Ecto neural progenitor cell (in vitro differentiated cells): ENCODE results near the gene NLK.
"Not testable (repeated sequence)": the region's sequence is repeated elsewhere in the genome, so short reads cannot be mapped to it uniquely, and the experiment has no call there.

ENCODE experiments used
- DNase-seq: peaks from one replicate; pipeline ENCODE4 v3.0.0-alpha.2; 2018; ENCODE audit warnings: low spot score

Gene NLK

DNA sequence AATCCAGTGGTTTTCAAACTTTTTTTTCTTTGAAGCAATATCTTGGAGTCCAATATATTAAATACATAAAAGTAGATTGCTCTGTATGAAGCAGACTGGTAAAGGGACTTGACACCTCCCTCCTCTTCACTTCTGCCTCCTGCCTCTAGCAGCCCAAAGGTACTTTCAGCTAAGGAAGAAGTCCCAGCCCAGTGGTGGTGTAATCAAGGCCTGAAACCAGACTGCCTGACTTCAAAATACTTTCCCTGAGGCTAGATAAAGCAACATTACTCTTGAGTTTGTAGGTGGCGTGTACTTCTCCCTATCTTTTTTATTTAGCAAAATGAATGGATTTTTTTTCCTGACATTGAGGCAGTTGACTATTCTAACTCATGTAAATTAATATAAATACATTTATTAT, 154.2 kb downstream of the NLK start:
- no peak for DNase-seq

DNA sequence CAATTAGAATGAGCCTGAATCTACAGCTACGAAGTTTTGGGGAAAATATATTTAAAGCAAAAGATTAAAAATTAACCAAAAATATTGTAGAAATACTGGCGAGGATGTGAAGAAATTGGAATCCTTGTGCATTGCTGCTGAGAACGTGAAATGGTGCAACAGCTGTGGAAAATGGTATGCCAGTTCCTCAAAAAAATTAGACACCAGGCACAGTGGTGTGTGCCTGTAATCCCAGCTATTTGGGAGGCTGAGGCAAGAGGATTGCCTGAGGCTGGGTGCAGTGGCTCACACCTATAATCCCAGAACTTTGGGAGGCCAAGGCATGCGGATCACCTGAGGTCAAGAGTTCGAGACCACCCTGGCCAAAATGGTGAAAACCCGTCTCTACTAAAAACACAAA, 156.6 kb downstream of the NLK start:
- peak; percentile 20 for DNase-seq

DNA sequence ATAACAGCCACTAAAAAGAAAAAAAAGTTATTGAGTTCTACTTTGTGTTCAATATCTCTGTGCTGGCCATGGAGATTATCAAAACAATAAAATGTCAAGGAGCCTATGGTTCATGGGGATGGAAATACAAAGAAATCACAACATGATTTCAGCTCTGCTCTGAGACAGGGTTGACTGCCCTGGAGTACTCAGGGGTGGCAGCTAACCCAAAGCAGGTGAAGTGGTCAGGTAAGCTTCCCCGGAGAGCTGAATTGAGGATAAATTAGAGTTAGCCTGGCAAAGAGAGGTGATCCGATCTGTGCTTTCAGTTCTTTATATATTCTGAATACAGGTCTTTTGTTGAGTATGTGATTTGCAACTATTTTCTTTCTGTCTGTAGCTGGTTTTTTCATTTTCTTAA, 157.3 kb downstream of the NLK start:
- peak; percentile 14 for DNase-seq

DNA sequence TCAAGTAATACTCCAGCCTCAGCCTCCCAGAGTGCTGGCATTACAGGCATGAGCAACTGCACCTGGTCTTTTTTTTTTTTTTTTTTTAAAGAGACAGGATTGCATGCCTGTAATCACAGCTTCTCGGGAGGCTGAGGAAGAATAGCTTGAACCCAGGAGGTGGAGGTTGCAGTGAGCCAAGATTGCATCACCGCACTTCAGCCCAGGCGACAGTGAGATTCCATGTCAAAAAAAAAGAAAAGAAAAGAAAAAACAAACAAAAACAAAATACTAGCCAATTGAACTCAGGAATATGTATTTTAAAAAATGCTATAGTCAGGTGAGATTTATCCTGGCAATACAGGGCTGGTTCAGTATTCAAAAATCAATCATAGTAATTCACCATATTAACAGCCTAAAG, 158.8 kb downstream of the NLK start:
- no peak for DNase-seq

DNA sequence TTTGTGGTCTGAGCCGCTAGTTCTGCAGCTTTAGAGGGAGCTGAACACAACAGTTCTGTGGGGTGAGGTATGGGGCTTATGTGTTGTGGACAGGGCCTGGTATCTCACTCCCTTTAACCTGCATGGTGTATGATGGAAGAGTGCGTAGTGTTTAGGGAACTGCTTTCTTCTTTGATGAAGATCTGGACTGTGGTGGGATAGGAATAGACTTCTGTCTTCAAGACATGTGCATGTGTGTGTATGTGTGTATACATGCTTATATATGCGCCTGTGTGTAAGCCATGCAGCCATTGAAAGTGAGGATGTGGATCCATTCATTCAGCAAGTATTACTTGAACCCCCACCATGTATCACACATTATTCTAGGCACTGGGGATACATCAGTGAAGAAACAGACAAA, 161.8 kb downstream of the NLK start:
- peak; percentile 24 for DNase-seq

DNA sequence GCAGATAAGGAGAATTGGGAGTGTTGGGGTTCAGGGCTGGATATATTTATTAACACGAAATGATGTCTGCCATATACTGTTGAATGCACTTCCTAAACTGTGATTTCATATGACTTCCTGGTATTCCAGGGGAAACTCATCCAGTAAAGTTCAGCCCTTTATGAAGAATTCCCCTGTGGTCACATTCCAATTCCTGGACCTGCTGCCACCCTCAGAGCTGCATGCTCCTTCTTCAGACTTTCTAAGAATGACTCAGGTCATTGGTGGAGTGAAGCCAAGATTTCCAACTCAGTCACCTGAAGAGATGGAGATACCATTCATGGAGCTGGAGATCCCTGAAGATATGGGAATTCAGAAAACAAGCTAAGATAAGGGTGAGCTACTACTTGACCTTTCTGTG, 162.3 kb downstream of the NLK start:
- peak; percentile 7 for DNase-seq

DNA sequence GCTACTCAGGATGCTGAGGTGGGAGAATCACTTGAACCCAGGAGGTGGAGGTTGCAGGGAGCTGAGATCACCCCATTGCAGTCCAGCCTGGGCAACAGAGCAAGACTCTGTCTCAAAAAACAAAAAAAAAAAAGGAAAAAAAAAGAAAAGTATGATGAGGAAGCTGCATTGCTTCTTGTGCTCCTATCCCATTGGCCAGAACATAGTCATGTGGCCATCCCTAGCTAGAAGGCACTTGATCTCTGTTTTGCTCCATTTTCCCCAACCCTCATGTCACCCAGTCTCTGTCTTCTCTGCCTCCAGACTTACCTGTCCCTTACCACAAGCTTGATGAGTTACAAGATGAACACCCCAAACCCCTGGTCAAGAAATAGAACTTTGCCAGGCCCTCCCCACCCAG, 163.8 kb downstream of the NLK start:
- no peak for DNase-seq

DNA sequence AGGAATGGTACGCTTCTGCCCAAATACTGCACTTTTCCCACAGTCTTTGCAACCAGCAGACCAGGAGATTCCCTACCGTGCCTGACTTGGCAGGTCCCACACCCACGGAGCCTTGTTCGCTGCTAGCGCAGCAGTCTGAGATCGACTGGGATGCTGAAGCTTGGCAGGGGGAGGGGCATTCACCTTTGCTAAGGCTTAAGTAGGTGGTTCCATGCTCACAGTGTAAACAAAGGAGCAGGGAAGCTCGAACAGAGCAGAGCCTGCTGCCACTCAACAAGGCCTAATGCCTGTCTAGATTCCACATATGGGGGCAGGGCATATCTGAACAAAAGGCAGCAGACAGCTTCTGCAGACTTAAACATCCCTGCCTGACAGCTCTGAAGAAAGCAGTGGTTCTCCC, 169.3 kb downstream of the NLK start:
- no peak for DNase-seq

DNA sequence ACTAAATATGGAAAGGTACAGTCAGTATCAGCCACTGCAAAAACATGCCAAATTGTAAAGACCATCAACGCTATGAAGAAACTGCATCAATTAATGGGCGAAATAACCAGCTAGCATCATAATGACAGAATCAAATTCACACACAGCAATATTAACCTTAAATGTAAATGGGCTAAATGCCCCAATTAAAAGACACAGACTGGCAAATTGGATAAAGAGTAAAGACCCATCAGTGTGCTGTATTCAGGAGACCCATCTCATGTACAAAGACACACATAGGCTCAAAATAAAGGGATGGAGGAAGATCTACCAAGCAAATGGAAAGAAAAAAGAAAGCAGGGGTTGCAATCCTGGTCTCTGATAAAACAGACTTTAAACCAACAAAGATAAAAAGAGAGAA, 171.1 kb downstream of the NLK start:
- DNase-seq = not testable (repeated sequence)

DNA sequence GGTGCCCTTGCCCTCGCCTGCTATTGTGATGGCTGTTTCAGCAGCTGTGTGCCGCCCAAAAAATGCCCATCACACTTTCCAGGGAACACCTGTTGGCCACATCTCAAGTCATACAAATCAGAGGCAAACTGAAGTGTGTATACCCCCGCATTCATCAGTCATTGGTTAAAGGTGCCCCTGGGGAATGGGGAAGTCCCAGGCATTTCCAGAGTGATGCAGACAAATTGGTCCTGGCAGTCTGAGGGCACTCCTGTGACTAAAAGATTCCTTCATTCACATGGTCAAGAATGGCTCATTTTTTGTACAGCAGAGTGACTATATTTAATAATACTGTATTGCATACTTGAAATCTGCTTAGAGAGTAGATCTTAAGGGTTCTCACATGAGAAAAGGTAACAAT, 173.6 kb downstream of the NLK start:
- DNase-seq = no peak

DNA sequence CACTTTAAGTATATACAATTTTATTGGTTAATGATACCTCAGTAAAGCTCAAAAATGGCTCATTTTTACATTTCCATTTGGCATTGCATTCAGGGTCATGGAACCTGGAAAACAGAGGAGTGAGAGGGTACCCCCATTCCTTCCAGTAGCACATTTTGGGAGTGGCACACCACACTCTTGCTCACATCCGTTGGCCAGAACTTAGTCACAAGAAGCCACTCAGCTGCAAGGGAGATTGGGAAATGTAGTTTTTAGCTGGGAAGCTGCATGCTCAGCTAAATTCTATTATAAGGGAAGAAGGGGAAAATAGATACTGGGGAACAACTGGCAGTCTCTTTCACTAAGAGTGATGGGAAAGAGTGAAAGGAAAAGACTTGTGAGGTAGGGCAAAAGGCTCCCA, 174.1 kb downstream of the NLK start:
- no peak for DNase-seq

DNA sequence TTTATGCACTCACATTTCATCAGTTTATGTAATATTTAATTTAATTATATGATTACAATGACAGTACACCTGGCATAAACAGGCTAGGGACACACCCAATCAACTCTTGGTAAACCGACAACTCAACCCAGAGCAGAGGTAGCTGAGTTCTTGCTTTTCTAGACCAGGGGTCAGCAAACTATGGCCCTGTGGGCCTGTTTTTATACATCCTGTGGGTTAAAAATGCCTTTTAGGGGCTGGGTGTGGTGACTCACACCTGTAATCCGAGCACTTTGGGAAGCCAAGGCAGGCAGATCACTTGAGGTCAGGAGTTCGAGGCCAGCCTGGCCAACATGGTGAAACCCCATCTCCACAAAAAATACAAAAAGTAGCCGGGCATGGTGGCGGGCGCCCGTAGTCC, 177.3 kb downstream of the NLK start:
- no peak for DNase-seq

DNA sequence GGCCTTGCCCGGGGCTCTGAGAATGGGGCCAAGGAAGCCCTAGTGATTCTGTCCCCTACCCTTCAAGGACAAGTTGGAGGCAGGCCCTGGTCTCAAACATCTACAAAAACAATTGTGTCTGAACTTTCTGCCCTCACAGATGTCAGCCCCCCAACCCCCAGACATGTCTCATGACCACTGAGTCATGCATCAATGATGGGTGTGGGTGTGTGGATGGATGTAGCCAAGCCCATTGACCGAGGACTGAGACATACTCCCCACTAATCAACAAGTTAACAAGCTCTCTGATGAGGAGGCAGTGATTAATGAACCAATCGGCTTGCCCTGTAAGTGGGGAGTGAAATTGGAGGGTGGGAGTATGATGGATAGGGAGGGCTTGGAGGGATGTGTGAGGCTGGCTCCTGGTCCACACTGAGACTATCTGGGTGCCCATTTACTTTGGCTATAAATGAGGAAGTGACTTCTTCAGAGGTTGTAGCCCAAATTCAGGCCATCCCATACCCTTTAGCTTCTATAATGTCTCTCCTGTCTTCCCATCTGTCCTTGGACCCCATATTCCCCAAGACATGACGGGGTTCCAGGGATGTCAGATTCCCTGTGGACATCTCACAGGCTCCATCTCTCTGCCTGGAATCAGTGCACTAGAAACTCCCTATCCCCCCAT, 179.4 kb downstream of the NLK start:
- no peak for DNase-seq

DNA sequence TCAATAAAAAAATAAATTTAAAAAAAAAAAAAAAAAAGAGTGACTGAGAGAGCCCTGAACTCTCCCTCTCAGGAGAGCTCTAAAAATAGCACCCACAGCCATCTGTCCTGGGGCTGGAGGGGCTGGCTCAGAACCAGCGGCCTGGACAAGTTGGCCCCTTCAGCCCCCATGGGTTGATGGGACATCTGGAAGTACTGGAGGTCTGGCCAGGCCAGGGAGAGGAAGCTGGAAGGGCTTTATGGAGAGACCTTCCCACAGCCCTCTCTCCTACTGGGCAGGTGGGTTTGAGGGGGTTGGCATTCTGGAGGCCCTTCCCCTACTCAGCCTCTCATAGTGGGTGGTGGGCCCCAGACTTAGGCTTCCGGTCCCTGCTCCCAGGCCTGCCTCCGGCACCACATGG, 182.8 kb downstream of the NLK start:
- DNase-seq = no peak

DNA sequence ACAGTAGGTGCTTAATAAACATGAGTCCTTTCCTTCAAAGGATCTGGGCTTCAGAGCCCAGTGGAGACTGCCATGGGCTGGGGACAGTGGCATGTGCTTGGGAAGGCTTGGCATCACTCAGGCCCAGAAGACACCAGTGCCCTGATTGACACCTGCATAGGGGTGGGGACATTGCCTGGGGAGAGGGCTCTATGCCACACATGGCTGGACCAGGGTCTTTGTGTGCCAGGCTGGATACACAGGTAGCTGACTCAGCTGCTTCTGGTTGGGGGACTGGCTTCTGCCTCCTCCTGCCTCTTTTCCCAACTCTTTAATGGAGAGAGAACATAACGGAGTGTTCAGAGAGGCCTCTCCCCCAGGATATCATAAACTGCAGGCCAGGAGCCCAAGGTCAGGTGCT, 183.4 kb downstream of the NLK start:
- no peak for DNase-seq

DNA sequence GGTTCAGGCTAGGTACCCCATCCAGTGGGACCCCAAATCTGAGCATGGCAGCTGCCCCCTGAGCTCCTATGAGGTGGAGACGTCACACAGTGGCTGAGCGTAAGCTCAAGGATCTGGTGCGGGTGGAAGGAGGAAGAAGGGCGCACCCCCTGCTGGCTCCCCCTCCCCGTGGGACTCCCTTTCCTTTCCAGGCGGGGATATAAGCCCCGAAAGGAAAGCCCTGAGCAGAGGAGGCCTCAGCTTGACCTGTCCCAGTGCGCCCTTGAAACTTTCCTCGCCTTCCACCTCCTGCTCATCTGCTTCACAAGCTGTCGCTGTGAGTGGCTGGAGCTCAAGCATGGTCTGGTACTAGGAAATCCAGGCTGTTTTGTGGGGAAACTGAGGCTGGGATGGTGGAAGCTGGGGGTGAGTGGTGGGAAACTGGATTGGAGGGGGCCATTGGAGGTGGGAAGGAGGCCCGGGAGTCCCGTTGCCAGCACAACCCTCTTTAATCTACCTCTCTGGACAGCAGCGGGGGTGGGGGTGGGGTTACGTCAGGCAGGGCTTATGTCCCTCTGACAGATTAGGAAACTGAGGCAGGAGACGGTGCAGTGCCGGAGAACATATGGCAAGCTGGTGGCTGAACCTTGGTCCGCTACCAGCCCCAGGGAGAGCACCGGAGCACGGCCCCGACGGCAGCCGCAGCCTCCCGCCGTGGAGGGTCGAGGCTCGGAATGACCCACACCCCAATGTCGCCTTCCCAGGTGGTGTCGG, 184.3 kb downstream of the NLK start:
- peak; percentile 61 for DNase-seq

DNA sequence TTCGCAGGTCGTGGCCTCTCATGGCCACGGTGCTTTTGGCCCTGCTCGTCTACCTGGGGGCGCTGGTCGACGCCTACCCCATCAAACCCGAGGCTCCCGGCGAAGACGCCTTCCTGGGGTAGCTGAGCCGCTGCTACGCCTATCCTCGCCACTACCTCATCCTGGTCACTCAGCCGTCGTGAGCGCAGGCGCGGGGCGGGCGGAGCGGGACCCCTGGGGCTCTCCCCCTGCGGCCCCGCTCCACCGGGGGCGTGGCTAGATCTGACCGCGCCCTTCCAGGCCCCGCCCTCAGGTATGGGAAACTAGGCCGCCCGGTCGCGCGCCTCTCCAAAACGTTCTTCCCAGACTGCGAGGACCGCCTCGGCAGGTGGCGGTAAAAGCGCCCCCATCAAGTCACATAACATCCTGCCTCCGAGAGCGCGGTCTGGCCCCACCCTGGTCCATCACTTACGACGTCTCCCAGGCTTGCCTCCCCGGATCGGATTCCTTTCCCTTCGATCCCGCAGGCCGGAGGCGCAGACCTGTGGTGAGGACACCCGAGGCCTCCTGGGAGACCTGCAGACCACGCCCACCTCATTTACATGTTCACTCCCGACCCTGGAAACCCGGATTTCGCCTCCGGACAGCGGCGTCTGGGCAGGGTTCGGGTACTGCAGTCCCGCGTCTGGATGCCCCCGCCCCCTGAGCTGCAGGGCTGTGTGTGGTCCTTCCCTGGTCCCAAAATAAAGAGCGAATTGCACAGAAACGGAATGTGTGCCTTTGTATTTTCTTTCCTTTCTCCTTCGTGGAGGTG, 185.0 kb downstream of the NLK start:
- DNase-seq = peak; percentile 99

DNA sequence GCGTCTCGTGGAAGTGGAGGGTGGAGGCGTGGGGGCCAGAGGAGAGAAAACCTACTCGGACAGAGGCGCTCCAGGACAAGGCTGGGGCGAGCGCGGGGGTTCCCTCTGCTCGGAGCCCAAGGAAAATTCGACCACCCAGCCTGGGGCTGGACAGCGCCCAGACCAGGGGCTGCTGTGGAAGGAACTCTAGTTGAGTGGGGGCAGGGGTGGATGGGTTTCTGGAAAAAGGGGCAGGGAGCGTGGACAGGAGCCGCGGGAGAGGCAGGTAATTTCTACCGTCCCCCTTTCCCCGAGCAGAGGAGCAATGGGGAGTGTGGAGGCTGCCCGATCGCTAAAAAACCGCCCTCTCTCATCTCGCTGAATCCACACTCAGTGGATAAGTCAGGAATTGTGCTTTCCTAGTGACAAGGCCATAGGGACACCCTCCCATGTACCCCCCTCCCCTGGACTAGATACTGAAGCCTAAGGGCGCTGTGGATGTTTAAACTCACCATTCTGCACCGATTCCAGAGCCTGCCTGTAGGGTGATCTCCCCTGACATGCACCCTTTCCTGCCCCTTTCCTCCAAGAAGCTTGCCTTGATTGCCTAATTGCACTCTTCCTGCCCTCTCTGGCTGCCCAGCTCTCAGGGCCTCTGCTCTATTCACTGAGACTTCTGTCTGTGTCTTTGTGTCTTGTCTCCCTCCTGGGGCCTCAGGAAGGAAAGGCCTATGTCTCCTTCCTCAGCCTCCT, 185.8 kb downstream of the NLK start:
- peak; percentile 67 for DNase-seq

DNA sequence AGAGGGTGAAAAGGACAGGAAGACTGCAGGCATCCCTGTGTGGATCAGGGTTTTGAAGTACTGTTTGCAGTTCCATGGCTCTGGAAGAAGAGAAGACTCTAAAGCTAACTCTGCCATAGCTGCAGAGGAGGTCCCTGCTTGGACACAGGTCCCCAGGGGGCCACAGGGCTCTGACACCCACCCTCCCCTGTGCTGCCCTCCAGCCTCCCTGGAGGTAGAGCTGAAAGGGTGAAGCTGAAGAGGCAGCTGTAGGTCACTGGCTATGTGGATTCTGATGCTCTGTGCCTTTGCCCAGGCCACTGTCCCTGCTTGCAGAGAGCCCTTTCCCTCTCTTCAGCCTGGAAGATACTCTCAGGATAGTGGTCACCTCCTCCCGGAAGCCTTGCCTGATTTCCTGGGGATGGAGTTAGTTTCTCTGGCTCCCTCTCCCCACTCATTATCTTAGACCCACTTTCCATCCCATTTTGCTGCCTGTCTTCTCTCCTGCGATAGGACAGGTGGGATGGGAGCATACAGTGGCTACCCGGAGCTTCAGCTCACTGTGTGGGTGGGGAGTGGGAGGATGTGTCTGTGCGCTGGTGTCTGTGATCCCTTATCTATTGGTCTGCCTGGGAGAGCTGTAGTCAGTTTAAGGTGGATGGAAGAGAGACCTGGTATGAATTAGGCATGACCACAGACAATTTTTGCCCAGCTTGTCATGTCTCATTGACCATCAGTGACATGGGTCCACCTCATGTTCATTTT, 186.7 kb downstream of the NLK start:
- no peak for DNase-seq

DNA sequence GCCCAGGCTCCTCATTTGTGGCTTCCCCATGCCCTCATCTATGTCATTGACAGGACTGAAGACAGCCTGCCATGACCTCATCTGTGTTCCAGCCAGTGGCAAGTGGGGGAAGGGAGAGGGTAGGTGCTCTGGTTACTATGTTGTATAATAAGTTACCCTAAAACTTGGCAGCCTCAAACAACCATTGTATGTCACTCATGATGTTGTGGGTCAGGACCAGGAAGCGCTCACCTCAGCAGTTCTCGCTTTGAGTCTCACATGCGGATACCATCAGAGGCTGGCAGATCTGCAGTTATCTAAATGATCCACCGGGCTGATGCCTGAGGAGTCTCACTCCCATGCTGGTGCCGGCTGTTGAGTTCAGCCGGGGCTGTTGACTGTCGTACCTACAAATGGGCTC, 187.5 kb downstream of the NLK start:
- DNase-seq = no peak

DNA sequence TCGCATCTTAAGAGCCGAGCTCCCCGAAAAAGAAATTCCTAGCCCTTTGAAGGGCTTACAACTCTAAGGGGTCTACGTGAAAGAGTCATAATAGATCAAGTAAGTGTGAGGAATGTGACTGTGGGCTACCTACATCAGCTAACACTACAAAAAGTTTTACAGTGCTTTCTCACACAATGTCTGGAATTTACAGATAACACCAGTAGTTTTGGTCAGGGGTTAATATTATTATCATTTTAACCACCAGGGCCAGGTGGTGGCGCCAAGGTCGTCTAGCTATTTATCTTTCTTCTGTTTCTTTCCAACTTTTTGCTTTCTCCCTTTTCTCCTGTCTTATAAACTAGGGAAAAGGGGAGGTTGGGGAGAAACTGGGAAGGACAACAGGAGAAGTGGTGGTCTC, 188.1 kb downstream of the NLK start:
- DNase-seq = not testable (repeated sequence)

DNA sequence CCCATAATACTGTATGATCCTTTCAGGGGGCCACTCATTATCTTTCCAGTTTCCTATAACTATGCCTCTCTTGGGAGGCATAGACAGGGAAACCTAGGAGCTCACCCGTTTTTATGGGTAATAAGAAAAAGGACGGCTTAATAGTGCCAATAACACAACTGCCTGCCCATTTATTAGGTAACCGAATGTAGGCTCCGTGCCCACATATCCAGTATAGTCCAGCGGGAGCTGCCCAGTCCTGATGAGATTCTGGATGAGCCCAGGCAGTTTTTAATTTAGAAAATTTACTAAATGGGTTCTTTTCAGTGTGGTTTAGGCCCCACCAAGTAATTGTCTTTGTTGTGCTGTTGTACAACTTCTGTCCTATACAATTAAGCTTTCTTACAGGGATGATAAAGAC, 189.1 kb downstream of the NLK start:
- not testable (repeated sequence) for DNase-seq
